G401.6 (cell line): ENCODE data around the gene DNASE2B.

Source experiments
- FAIRE-seq: peaks from 2 replicates; lab custom pipeline; 2012; peaks lifted over from hg19 to GRCh38; lab: Jason Lieb, UNC

DNASE2B gene, protein sequence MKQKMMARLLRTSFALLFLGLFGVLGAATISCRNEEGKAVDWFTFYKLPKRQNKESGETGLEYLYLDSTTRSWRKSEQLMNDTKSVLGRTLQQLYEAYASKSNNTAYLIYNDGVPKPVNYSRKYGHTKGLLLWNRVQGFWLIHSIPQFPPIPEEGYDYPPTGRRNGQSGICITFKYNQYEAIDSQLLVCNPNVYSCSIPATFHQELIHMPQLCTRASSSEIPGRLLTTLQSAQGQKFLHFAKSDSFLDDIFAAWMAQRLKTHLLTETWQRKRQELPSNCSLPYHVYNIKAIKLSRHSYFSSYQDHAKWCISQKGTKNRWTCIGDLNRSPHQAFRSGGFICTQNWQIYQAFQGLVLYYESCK

DNA sequence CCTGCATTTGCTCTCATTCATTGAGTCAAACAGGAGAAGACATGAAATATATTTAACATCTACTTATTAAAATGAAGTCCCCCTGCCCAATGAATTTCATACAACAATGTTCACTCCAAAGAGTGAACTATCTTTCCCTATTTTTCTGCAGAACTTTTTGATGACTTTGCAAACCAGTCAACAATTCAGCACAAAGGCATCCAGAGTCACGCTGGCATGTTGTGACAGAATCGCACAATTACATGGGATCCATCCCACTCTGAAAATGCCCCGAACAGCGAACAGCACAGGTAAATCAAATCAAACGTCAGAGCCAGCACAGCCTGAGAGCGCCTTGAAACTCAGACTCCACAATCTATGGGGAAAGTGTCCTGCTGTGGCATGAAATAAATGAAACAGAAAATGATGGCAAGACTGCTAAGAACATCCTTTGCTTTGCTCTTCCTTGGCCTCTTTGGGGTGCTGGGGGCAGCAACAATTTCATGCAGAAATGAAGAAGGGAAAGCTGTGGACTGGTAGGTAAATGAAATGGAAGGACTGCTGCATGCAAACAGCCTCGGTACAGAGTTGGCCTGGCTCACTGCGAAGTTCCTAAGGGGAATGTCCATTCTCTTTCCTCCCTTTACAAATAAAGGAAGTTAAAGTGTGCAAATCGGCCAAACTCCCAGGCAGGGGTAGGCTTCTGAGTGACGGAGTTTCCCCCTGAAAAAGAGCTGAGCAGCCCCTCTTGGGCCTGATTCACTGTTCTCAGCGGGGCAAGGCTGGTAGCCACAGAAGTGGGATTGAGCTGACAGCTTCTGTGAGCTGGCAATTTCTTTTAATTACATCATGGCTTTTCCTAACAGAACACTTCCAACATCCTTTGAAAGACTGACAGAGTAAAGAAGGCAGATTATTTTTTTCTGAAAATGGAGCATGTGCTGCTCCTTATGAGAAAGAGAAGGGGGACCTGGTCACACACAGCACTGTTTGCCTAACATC is at the start of gene DNASE2B:
Gene DNASE2B, plus strand, starts transcription at position 310 of the 981 bp plus-strand sequence. Its CDS starts 81 bp downstream, at position 391.
- FAIRE-seq: no peak

DNA sequence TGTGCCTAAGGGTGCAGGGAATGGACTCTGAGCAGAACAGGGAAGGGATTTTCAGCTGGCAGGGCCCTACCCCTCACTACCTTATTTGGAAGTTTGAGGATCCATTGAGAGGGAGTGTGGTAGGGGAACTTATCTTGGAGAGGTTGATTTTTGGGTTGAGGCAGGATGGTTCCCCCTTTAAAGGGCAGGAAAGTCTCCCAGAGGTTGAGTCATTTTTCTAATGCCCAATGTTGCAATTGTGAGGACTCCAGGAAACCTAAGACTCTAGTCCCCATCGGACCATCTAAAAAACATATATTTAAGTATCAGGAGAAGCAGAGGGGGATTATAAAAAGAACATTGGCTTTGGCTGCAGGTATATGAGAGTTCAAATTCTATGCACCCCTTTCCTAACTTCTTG is 49.5 kb upstream of the DNASE2B start:
- FAIRE-seq: no peak

DNA sequence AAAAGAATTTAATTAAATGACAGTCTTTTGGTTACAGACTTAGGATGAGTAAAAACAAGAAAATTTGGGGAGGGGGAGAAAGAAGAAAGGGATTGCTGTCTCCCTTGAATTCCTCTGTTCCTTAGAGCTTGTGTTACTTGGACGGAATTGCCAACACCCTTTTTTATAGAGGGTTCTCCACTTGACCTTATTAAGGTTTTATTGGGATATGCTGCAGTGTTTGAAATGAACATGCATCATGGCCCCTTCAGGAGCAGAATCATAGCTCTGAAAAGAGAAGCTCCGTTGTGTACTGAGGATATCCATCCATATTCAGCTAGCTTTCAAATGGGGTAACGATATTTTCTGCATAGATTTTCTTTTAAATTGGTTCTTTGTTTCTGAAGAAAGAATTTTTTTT is 48.2 kb upstream of the DNASE2B start:
- no peak for FAIRE-seq

DNA sequence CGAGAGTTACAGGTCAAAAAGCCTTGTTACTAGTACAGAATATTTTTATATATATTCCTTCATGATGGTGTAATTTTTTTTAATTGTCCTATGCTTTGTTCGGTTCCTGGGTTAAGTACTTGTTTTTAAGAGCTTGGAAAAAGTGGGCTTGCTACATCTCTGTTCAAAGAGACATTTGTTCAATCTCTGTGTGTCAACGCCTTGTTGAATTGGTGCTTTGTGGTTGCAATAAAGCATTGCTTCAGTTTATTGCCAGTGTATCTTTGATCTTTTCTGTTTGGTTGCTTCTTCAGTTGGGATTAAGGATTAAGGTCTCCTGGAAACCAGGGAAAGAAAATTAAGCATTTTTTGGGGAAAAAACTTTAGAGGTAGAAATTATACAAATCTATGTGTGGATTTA is 47.7 kb upstream of the DNASE2B start:
- FAIRE-seq: no peak

DNA sequence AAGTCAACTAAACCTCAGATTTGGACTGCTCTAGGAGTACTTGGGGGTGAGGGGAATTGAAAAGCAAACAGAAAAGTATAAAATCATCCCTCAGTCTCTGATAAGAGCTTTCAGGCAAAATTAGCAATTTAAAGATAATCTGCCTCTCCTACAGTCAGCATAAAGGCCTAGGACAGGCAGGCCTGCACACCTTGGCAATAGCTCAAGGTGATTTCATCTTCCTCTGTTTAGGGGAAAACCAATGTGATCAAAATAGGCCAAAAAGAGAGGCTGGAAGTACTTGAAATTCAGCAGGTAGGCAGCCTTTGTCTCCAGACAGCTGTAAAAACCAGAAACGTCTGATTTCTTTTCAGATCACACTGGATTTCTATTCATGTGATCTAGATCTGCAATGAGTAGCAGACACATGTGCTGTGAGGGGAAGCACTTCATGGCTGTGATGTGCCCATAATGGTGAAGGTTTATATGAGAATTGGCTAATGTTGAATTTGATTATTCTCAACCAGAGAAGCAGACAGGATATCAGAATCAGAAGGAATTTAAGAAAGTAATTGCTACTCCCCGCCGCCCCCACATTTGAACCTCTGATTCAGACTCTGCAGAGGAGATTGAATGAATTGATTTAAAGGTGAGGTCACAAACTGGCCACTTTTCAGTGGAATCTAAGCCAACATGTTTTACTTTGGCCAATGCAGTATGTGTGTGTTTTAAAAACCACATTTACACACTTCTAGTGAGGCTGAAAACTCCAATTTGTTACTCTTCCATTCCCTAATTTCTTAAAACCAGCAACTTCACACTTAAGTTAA is 45.8 kb upstream of the DNASE2B start:
- no peak for FAIRE-seq

DNA sequence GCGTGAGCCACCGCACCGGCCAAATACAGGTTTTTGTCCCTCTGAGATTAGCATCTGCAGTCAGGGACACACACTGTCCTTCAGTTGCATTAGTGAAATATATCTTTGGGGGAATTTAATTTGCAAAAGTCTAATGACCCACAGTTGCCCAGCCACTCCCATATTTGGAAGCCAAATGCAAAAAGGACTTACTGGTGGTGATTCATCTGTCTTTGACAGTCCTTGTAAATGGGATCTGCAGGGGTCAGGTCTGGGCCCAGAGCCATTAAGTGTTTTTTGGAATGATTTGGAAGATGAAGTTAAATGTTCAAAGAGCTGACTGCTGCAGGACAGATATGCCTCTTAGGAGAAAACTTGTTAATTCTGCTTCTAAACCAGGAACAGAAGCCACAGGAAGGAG is 44.6 kb upstream of the DNASE2B start:
- no peak for FAIRE-seq

DNA sequence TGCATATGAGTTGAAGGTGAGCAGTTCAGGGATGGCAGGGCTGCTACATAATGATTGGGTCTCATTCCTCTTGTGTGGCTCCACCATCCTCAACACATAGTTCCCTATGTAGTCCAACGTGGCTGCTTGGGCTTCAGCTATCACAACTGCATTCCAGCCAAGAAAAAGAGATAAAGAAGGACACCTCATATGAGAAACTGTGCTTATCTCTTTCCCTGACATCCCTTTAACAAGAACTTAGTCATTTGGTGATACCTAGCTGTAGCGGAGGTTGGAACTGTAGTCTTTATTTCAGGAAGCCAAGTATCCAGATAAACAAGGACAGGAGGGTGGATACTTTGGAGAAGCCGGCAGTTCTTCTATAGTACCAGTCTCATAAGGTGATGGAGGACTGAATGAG is 42.7 kb upstream of the DNASE2B start:
- no peak for FAIRE-seq

DNA sequence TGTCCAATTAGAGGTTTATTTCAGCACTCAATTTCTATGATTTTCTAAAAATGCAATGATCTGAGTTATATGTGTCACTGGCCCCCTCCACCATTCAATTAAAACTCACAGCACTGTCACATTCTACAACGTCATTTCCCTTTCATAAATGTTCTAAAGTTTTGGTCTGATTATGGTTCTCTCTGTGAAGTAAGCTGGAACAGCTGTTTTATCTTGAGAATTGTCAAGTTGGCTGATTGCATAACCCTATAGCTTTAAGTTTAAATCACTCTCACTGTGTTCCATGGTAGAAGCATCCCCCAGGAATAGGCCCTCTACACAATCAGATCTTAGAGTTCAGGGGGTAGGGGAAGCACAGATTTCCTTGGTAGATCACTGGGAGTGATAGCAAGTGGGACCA is 41.4 kb upstream of the DNASE2B start:
- FAIRE-seq: no peak

DNA sequence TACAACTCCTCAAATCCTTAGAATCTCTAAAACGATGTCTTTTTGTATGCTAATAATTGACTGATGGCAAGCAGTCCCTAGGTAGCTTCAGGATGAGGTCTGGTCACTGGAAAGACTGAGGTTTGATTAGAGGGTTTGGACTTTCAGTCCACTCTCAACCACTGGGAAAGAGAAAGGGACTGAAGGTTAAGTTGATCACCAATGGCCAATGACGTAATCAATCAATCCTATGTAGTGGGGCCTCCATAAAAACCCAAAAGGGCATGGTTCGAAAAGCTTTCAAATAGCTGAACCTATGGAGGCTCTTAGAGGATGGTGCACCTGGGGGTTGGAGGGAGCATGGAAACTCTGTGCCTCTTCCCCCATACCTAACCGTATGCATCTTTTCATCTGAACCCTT is 39.6 kb upstream of the DNASE2B start:
- no peak for FAIRE-seq

DNA sequence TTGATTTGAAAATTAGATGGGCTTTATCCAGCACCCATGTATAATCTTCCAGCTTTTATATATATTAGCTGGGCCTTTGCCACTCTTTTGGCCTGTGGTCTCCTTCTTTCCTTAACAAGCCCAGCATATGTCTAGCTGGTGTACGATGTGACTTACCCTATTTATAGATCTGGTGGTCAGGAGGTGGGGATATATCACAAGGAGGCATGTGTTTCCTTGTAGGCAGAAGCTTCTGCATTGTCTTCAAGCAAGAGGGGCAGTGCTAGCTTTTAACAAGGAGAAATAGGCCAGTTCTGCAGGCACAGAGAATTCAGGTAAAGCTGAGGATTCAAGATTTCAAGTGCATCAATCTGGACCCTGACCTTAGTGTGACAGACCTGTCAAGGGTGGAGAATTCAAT is 38.0 kb upstream of the DNASE2B start:
- FAIRE-seq: no peak

DNA sequence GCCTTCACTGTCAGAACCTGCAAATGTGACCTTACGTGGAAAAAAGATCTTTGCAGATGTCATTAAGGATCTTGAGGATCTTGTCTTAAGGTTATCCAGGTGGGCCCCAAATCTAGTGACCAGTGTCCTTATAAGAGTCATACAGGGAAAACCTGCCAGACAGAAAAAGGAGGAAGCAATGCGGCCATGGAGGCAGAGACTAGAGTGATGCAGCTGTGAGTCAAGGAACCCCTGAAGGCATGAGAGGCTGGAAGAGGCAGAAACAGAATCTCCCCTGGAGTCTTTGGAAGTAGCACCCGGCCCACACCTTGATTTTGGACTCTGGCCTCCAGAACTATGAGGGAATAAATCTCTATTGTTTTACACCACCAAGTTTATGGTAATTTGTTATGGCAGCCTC is 36.5 kb upstream of the DNASE2B start:
- FAIRE-seq: no peak

DNA sequence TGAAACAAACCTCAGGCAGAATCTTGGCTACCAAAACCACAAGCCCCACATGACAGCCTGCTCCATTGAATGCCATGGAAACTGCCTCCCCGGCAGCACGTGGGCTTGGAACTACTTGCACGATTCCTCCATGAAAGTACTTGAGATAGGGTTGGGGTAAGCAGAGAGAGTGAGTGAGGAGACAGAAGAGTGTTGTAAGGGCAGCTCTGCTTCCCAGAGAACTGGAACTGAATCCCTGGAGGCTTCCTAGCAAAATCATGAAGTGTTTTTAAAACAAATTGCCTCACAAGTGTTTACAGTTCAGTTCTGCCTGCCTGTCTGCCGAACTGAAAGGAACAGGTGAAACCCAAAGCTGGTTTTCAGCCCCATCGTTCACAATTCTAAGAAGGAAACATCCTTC is 35.3 kb upstream of the DNASE2B start:
- no peak for FAIRE-seq

DNA sequence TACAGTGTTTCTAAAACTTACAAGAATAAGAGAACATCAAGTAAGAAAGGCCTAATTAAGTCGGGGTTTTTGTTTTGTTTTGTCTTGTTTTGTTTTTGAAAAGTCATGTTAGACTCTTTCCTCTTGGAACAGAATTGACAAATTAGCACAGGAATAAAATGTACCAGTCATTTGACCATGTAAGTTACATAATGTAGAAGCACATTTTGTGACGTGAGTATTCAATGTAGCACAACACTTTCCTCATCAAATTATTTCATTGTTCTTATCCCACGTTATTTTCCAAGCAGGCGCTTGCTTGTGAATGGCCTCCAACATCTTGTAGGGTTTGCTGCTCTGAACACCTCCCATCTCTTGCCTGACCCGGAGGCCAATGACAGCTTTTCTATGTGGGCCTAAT is 34.7 kb upstream of the DNASE2B start:
- no peak for FAIRE-seq

DNA sequence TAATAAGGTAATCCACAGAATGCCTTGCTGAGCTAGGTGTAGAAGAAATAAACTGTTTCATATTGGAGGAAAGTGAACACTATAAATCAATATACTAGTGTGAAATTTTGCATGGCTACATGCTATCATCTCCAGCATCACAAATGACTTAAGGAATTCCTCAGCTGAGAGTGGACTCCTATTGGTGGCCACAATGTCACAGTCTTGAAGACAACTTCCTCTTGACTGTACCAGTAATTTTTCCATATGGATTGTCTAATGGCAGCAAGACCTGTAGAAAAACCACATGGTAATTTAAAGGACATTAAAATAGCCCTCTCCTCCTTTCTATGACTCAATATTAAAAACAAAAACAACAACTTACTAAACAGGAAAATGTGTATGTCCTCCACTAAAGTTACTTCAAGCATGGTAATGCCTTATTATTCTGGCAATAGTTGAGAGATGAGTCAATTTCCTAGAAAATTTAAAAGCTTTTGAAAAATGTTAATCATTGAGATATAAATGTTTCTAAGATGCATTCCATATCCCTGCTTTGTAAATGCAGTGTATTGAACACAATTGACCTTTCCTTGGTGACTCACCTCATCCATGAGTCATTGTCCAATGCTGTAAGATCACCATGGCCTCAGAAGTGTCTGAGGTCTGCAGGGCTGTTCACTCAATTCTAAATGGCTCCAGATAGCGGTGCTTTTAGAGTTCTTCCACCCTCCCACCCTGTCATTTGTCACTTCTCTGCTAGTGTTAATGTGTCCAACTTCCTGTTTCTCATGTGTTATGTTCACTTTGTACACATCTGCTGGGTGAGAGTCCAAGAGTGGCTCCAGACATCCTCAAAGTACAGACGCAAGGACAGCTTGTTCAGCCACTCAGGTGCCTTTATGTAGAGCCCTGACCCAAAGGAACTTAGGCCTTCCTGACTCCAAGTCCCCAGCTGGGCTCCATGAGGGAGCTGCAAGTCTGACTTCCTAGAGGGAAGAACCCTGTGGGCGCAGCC is 32.8 kb upstream of the DNASE2B start:
- no peak for FAIRE-seq

DNA sequence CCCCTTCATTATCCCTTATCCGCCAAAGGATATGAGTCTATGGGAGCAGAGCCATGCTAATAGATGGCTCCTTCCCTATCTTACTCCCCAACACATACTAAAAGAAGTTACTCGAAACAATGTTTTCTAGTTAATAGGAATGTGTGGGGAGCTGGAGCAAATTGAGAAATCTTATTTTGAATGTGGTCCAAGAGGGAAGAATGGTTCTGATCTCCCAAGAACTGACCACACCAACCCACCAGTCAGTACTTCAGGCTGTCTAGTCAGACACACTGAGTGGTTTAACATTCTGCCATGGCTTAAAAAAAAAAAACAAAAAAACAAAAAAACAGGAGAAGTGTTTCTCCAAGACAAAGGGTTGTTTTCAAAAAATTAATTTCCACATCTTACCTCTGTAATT is 31.5 kb upstream of the DNASE2B start:
- FAIRE-seq: no peak

DNA sequence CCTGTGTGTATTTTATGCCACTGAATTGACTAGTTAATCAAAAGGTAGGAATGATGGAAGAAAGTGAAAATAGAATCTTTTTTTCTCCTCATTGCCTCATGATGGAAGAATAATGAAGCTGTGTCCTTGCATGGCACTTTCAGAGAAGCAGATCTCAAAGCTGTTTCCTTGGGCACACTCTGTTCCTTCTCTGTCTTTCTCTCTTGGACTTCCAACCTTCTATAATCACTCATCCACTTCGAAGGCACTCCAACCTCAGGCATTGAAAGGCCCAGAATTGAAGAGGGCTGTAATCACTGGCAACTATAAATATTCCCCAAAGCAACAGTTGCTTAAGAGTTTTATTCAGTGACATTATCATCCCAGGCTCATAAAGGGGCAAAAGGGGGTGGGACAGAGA is 31.1 kb upstream of the DNASE2B start:
- FAIRE-seq: no peak

DNA sequence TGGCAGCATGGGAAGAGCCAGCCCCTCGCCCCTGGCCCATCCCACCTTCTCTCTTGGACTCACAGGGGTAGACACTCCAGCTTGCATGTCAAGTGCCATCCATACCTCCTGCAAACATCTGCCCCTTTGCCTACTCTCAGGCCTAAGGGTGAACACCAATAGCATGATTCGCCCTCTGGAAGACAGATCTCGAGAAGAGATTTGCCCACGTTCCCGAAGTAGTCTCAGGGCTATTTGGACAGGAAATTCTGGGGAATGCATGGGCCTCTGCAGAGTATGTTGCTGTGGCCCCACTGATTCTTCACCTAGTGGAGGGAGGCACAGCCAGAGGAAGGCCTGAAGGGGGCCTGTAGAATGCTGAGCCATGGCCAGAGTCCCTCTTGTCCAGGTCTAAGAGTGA is 29.8 kb upstream of the DNASE2B start:
- no peak for FAIRE-seq

DNA sequence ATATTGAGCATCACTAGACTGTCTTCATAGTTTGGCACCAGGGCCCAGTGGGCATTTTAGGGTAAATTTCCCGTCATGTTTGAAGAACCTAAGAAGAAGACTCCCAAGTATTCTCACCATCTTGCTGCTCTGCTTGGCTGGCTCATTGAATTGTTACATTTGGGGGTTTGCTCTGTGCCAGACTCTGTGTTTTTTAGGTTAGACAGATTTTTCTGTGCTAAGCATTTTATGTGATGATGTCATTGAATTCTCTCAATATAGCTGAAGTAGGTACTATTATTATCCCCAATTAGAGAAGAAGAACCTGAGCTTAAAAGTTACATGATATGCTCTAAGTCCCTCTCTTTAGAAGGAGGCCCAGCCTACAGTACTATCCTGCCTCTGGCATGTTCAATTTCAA is 28.0 kb upstream of the DNASE2B start:
- FAIRE-seq: no peak

DNA sequence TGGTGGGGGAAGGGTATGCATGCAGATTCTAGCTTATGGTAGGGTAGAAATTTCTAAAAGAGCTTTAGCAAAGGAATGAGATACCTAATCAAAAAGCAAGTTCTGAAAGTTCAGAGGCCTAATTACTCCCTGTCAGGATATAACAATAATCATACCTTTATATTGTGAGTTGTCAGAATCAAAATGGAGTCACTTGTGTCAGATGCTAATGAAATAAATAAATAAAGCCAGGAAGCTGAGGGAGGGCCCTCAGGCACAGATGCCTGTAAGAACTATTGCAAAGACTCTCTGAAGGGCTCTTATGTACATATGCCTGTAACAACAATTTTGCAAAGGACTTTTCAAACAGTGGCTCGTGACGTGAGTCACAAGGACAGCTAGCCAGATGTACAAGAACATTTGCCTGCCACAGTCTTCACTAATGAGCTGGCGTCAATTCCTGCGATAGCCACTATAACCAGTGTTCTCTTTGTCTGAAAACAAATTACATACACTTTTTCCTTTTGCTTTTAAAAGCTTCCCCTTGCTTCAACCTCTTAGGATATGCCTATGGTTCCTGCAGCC is 27.4 kb upstream of the DNASE2B start:
- FAIRE-seq: no peak

DNA sequence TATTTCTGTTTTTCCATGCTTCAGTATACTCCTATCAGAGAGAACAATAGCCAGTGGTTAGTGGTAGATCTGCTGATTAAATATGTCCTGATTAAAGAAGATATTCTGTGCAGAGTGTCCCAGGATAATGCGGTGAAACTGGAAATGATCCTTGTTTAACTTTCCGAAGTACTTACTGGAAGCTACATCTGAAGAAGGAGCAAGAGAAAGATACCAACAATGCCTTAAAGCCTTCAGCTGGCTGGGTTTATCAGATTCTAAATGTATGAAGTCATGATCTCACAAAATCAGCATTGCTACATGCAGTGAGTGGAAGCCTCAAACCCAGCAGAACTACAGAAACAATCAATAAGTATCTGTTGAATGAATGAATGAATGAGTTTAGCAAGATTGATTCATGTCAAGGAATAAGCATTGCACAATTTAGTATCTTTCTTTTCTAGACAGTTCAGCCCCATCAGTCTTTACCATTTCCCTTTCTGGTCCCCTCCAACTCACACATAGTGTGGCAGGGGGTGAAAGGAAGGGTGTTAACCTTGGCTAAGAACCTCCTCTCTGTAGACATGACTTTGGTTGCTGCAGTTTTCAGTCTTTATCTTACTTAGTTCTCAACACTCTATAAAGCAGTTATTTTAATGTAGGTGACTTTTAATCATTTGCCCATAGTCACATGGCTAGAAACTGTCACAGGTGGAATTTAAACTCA is 24.7 kb upstream of the DNASE2B start:
- no peak for FAIRE-seq
